Gastroesophageal sphincter (tissue), 4 donors: ENCODE data around the gene KCTD14. TPM values are rescaled to one million over a fixed set of nuclear protein-coding genes. Genes with fewer than 3 reads are reported as not detected.
"Not testable (repeated sequence)": the region's sequence is repeated elsewhere in the genome, so short reads cannot be mapped to it uniquely, and the experiment has no call there.

Experiments
- ATAC-seq: fragments of 150-250 bp; one replicate; pipeline ENCODE4 v1.9.1; 2016; ENCODE audit warnings: mild to moderate bottlenecking, moderate library complexity
- H3K27ac ChIP-seq, 4 donors: fragments of 200-600 bp; sonication (generic) in 3 of 4; 1 replicate in 3 of 4; 2 replicates in 1 of 4; pipeline ENCODE4 v1.5.1; 2016 to 2019
- H3K27me3 ChIP-seq: fragments of 200-600 bp; sonication (generic); one replicate; pipeline ENCODE4 v1.5.1; 2019
- H3K36me3 ChIP-seq, 2 donors: fragments of 200-600 bp; sonication (generic); one replicate each; pipeline ENCODE4 v1.5.1; 2019; ENCODE audit warnings: control low read depth in 1 of 2
- H3K4me1 ChIP-seq, 3 donors: fragments of 200-600 bp; sonication (generic); 1 replicate in 2 of 3; 2 replicates in 1 of 3; pipeline ENCODE4 v1.5.1; 2016 to 2019; ENCODE audit warnings: control low read depth in 2 of 3
- H3K4me3 ChIP-seq, 2 donors: fragments of 200-600 bp; sonication (generic); one replicate each; pipeline ENCODE4 v1.5.1; 2019; ENCODE audit warnings: mild to moderate bottlenecking in 1 of 2, moderate library complexity in 1 of 2
- H3K9me3 ChIP-seq, 3 donors: fragments of 200-600 bp; sonication (generic); one replicate each; pipeline ENCODE4 v1.5.1; 2017 to 2019; ENCODE audit warnings: control low read depth in 2 of 3
- CTCF ChIP-seq, 4 experiments: fragments of 200-600 bp in 2 of 4; fragments of 450-650 bp in 2 of 4; sonication (generic) in 1 of 4; IDR thresholded peaks; one replicate each; pipeline ENCODE4 v1.5.1; 2017 to 2019; ENCODE audit warnings: antibody characterized with exemption in 4 of 4, mild to moderate bottlenecking in 2 of 4, moderate library complexity in 2 of 4
- EP300 ChIP-seq: sonication (generic); formaldehyde crosslinking; IDR thresholded peaks from one replicate; pipeline ENCODE4 v1.6.1; 2017; ENCODE audit warnings: antibody characterized with exemption, mild to moderate bottlenecking
- POLR2A ChIP-seq, 2 donors: fragments of 450-650 bp; IDR thresholded peaks; one replicate each; pipeline ENCODE4 v1.6.1; 2017; ENCODE audit warnings: antibody characterized with exemption in 2 of 2, mild to moderate bottlenecking in 2 of 2, moderate library complexity in 1 of 2
- POLR2AphosphoS5 ChIP-seq: sonication (generic); formaldehyde crosslinking; IDR thresholded peaks from one replicate; pipeline ENCODE4 v1.6.1; 2017; ENCODE audit warnings: antibody characterized with exemption
- WGBS, 2 donors: methylation state at CpG; one replicate each; pipeline ENCODE4 v1.1.5; 2018; ENCODE audit warnings: low coverage in 1 of 2; 5-methylcytosine and 5-hydroxymethylcytosine counted together
- total RNA-seq, 4 donors: library from RNA; depleted of rRNA; stranded (reverse); fragments of >200 nt; gene quantifications; one replicate each; pipeline ENCODE4 v1.1.0, GENCODE V29; 2016

KCTD14 gene
- total RNA-seq, 4 donors from 2014 or later, result 0.58 to 2.3 (median 1.4) TPM

DNA sequence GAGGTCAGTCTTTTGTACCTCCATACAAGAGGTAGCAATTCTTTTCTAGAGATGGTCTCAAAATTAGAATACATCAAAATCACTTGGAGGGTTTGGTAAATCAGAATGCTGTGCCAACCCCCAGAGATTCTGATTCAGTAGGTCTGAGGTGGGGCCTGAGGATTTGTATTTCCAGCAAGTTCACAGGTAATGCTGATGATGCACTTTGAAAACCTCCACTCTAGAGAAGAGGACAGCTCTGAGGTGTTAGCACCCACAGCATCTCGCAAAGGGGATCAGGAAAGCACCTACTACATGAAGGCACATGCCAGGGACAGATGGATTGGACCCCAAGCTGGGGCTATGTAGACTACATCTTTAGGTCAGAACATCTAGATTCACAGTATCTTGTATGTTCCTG lies 7.2 kb downstream of the KCTD14 start:
- Histone ChIP-seq H3K27ac (no peak overlapping the region), H3K4me1 (no peaks in the 10 kb centered on the region), H3K4me3 (no peak overlapping the region), H3K9me3 (no peaks in the 10 kb centered on the region), H3K36me3 (peaks cover 0 to 19% of the 10 kb centered on the region in 2 donors), H3K27me3 (no peaks in the 10 kb centered on the region)
- WGBS, 2 donors, result 100% methylated on average over 1 of the region's 1 CpG; no CpG with 5 or more reads in 1 of the 2 donors
- ATAC-seq, result no peak
- TF ChIP-seq EP300, result no peak
- TF ChIP-seq POLR2AphosphoS5, result no peak
- TF ChIP-seq CTCF (IDR thresholded peaks at IDR 0.05), result no peak
- no peak for TF ChIP-seq POLR2A (IDR thresholded peaks at IDR 0.05)

DNA sequence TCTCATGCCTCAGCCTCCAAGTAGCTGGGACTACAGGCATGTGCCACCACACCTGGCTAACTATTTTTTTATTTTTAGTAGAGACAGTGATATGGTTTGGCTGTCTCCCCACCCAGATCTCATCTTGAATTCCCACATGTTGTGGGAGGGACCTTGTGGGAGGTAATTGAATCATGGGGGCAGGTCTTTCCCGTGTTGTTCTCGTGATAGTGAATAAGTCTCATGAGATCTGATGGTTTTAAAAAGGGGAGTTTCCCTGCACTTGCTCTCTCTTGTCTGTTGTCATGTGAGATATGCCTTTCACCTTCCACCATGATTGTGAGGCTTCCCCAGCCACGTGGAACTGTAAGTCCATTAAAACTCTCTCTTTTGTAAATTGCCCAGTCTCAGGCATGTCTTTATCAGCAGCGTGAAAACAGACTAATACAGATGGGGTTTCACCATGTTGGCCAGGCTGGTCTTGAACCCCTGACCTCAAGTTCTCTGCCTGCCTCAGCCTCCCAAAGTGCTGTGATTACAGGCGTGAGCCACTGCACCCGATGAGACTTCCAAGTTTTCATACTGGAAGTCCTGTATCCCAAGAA lies 8.0 kb downstream of the KCTD14 start:
- peaks cover 0 to 19% of the 10 kb centered on the region in 2 donors for H3K36me3 ChIP-seq
- not testable (repeated sequence) for H3K27me3 ChIP-seq, H3K27ac ChIP-seq, ATAC-seq, H3K9me3 ChIP-seq, H3K4me3 ChIP-seq, H3K4me1 ChIP-seq
- WGBS, 2 donors, result 87 to 88% methylated on average over 4 of the region's 6 CpGs

GRCh38 chr11:78011301-78011700 lies 11.8 kb downstream of the KCTD14 start:
- H3K9me3 ChIP-seq, result no peaks in the 10 kb centered on the region
- no peak for ATAC-seq
- H3K27ac ChIP-seq, result no peak overlapping the region
- no peaks in the 10 kb centered on the region for H3K27me3 ChIP-seq
- TF ChIP-seq POLR2A (IDR thresholded peaks at IDR 0.05) (no peak), CTCF (IDR thresholded peaks at IDR 0.05) (no peak), EP300 (no peak), POLR2AphosphoS5 (no peak)
- 80 to 100% methylated on average over 2 of the region's 2 CpGs for WGBS, 2 donors
- no peak overlapping the region for H3K4me3 ChIP-seq
- no peaks in the 10 kb centered on the region for H3K4me1 ChIP-seq
- H3K36me3 ChIP-seq, result peaks cover 0 to 11% of the 10 kb centered on the region in 2 donors

- H3K36me3 ChIP-seq, result peaks cover 0 to 6% of the 10 kb centered on the region in 2 donors
- no peak for ATAC-seq
- WGBS, 2 donors, result 91 to 95% methylated on average over 6 of the region's 6 CpGs
- H3K27me3 ChIP-seq, result no peaks in the 10 kb centered on the region
- H3K27ac ChIP-seq, result no peak overlapping the region
- TF ChIP-seq POLR2AphosphoS5 (no peak), CTCF (IDR thresholded peaks at IDR 0.05) (no peak), POLR2A (IDR thresholded peaks at IDR 0.05) (no peak), EP300 (no peak)
- H3K9me3 ChIP-seq, result no peaks in the 10 kb centered on the region
- no peaks in the 10 kb centered on the region for H3K4me1 ChIP-seq
- H3K4me3 ChIP-seq, result no peak overlapping the region
Measured at GRCh38 chr11:78010755-78011154, 12.3 kb downstream of the KCTD14 start.

GRCh38 chr11:78010304-78010703 lies 12.8 kb downstream of the KCTD14 start:
- H3K4me3 ChIP-seq, result no peak overlapping the region
- no peaks in the 10 kb centered on the region for H3K27me3 ChIP-seq
- no peaks in the 10 kb centered on the region for H3K9me3 ChIP-seq
- H3K27ac ChIP-seq, result no peak overlapping the region
- 85 to 100% methylated on average over 1 of the region's 1 CpG for WGBS, 2 donors
- peaks cover 0 to 1% of the 10 kb centered on the region in 2 donors for H3K36me3 ChIP-seq
- no peaks in the 10 kb centered on the region for H3K4me1 ChIP-seq
- TF ChIP-seq CTCF (IDR thresholded peaks at IDR 0.05), result no peak
- TF ChIP-seq EP300, result no peak
- no peak for TF ChIP-seq POLR2AphosphoS5
- ATAC-seq, result no peak
